GM12878 (cell line): ENCODE results near the gene APBB1IP. TPM values are rescaled to one million over a fixed set of nuclear protein-coding genes. Genes with fewer than 3 reads are reported as not detected.
A peak's percentile ranks its signal among the peaks of the same experiment; 100 is the strongest.

ENCODE experiments used
- ATAC-seq: fragments of 200-7000 bp; cut with Tn5 transposase; 3 replicates; pipeline ENCODE4 v1.9.1; 2020; ENCODE audit warnings: mild to moderate bottlenecking, moderate library complexity
- BruUV-seq: library from RNA; stranded (reverse); fragments of 400-500 nt; replicated peaks from 2 replicates; lab custom pipeline; 2021; lab: Mats Ljungman, UMichigan
- CTCF ChIA-PET: fragments of 300-600 bp; sonication (Branson Sonifier 250); formaldehyde crosslinking; extraction: SDS; loops from one replicate; lab custom pipeline; 2021; ENCODE audit warnings: inconsistent platforms; lab: Yijun Ruan, JAX
- POLR2A ChIA-PET: fragments of 350-600 bp; formaldehyde crosslinking; extraction: SDS; loops from one replicate; lab custom pipeline; 2021; ENCODE audit warnings: inconsistent platforms; lab: Charles Lee
- RAD21 ChIA-PET: fragments of 300-600 bp; sonication (Branson Sonifier 250); formaldehyde crosslinking; loops from one replicate; lab custom pipeline; 2023; ENCODE audit warnings: antibody characterized with exemption; ENCODE audit not compliant: unreplicated experiment; lab: Charles Lee
- SMC1A ChIA-PET: fragments of 300-600 bp; sonication (Branson Sonifier 250); formaldehyde crosslinking; loops from one replicate; lab custom pipeline; 2023; ENCODE audit not compliant: unreplicated experiment, uncharacterized antibody; lab: Charles Lee
- DNase-seq: peaks from one replicate; pipeline ENCODE4 v3.0.0-alpha.2; 2011; ENCODE audit warnings: low read depth, low spot score
- FAIRE-seq: peaks from 3 replicates; lab custom pipeline; 2011; peaks lifted over from hg19 to GRCh38; lab: Jason Lieb, UNC
- H2AFZ ChIP-seq: 2 replicates; pipeline ENCODE4 v1.6.0; 2011; ENCODE audit warnings: low read depth, low read length, control low read depth; ENCODE audit not compliant: control insufficient read depth
- H3K27ac ChIP-seq: 2 replicates; pipeline ENCODE4 v1.5.1; 2011; ENCODE audit warnings: control low read depth; ENCODE audit not compliant: control insufficient read depth, insufficient read depth
- H3K27me3 ChIP-seq, 2 experiments: replicated peaks in 1 of 2; 2 replicates each; pipeline versions ENCODE4 v1.6.0 to v1.6.1; 2011; ENCODE audit warnings: low read length in 1 of 2; ENCODE audit not compliant: control insufficient read depth in 2 of 2, insufficient read depth in 2 of 2
- H3K36me3 ChIP-seq, 2 experiments: 2 replicates each; pipeline ENCODE4 v1.5.1; 2011; ENCODE audit warnings: low read length in 1 of 2; ENCODE audit not compliant: control insufficient read depth in 2 of 2, insufficient read depth in 2 of 2
- H3K4me1 ChIP-seq: 2 replicates; pipeline ENCODE4 v1.6.1; 2011; ENCODE audit warnings: mild to moderate bottlenecking, low read length, moderate library complexity, mixed read lengths; ENCODE audit not compliant: control insufficient read depth, insufficient read depth
- H3K4me2 ChIP-seq: 2 replicates; pipeline ENCODE4 v1.6.0; 2011; ENCODE audit warnings: control low read depth; ENCODE audit not compliant: control insufficient read depth, insufficient read depth
- H3K4me3 ChIP-seq: fragments of 200-600 bp; sonication (generic); 2 replicates; pipeline ENCODE4 v1.5.1; 2016
- H3K79me2 ChIP-seq: 2 replicates; pipeline ENCODE4 v1.6.0; 2011; ENCODE audit warnings: low read length; ENCODE audit not compliant: control insufficient read depth, insufficient read depth
- H3K9ac ChIP-seq: 2 replicates; pipeline ENCODE4 v1.8.0; 2011; ENCODE audit warnings: low read length, control low read depth, mixed read lengths; ENCODE audit not compliant: control insufficient read depth, insufficient read depth
- H3K9me3 ChIP-seq: replicated peaks from 3 replicates; pipeline ENCODE4 v1.5.1; 2011; ENCODE audit warnings: mild to moderate bottlenecking, low read length; ENCODE audit not compliant: control insufficient read depth, insufficient read depth
- H4K20me1 ChIP-seq: 2 replicates; pipeline ENCODE4 v1.6.0; 2011; ENCODE audit not compliant: control insufficient read depth, insufficient read depth
- FOXK2 ChIP-seq: fragments of 450-650 bp; IDR thresholded peaks from 2 replicates; pipeline ENCODE4 v1.6.1; 2017; ENCODE audit warnings: mild to moderate bottlenecking, moderate library complexity
- RAD21 ChIP-seq: IDR thresholded peaks from 2 replicates; pipeline ENCODE4 v1.6.1; 2011; ENCODE audit warnings: mild to moderate bottlenecking, low read depth, low read length, moderate library complexity; ENCODE audit not compliant: insufficient read depth
- RAD51 ChIP-seq: fragments of 450-650 bp; IDR thresholded peaks from 2 replicates; pipeline ENCODE4 v1.6.1; 2016; ENCODE audit warnings: moderate library complexity, mild to moderate bottlenecking, inconsistent platforms
- TCF3 ChIP-seq: IDR thresholded peaks from 2 replicates; pipeline ENCODE4 v1.6.1; 2012; ENCODE audit warnings: low read depth, mild to moderate bottlenecking, low read length, borderline replicate concordance; ENCODE audit not compliant: insufficient read depth
- ZBED1 ChIP-seq: IDR thresholded peaks from 2 replicates; pipeline ENCODE4 v1.6.1; 2016; ENCODE audit warnings: borderline replicate concordance
- WGBS: methylation state at CpG from one replicate; pipeline ENCODE4 v1.1.6; 2016; ENCODE audit warnings: low lambda C conversion rate; ENCODE audit not compliant: insufficient replicate concordance, insufficient coverage; ENCODE audit errors: missing lambda C conversion rate; 5-methylcytosine and 5-hydroxymethylcytosine counted together
- in situ Hi-C: fragments of 300-500 bp; cut with MboI; formaldehyde crosslinking; loops from 9 replicates; pipeline ENCODE4 v1.14.3; 2018; ENCODE audit warnings: mixed read lengths
- intact Hi-C: fragments of 100-400 bp; cut with micrococcal nuclease; formaldehyde crosslinking; loops from one replicate; pipeline ENCODE4 v1.14.2; 2022; ENCODE audit not compliant: unreplicated experiment
- polyA plus RNA-seq, 11 experiments: library from polyadenylated mRNA; depleted of rRNA in 4 of 11; unstranded in 6 of 11; stranded (reverse) in 5 of 11; fragments of >200 nt; fragmentation: Nextera tagmentation in 4 of 11; fragmentation: Illumina TruSeq in 1 of 11; extraction: Ambion mirVana in 4 of 11; extraction: Trizol in 1 of 11; gene quantifications; 1 replicate in 1 of 11; 2 replicates in 10 of 11; pipeline versions ENCODE4 v1.2.1 to v1.2.3, GENCODE V29; 2011 to 2016; ENCODE audit warnings: inconsistent platforms in 2 of 11, missing spikeins in 2 of 11, low read depth in 1 of 11
- total RNA-seq, 4 experiments: library from RNA; depleted of rRNA in 3 of 4; stranded (reverse); fragments of >200 nt in 3 of 4; fragmentation: Illumina TruSeq in 1 of 4; extraction: Trizol in 1 of 4; gene quantifications; 2 replicates each; pipeline versions ENCODE4 v1.2.1 to v1.2.3, GENCODE V29; 2013 to 2021
- TF ChIP-seq, protein P1 (sequence below): fragments of 450-650 bp; IDR thresholded peaks from 2 replicates; pipeline ENCODE4 v1.6.1; 2017; ENCODE audit warnings: mild to moderate bottlenecking, moderate library complexity

The APBB1IP gene
- total and polyA plus RNA-seq, 10 of the 15 experiments (the other 5 are each of a cell fraction or from before 2014, with no cell fraction given), result 7.3 to 67.4 (median 19.9) TPM

DNA sequence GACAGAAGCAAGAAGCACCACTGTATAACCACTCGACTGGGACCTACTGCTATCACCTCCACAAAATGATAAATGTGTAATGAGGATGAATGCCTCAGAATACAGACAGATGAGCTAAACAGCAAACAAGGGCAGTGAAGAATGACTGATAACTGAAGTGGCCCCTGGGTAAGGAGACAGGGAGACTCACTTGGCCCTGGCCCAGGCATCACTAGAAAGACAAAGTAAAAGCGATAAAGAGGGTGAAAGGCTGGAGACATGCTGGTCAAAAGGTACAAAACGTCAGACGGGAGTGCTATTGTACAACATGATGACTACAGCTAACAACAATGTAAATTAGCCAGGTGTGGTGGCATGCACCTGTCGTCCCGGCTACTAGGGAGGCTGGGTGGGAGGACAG is 27.8 kb upstream of the APBB1IP start:
- Histone ChIP-seq H3K9ac (no peak overlapping the region), H3K36me3 (no peaks in the 10 kb centered on the region), H3K27ac (no peak overlapping the region), H3K4me1 (peaks cover 26% of the 10 kb centered on the region), H3K27me3 (no peaks in the 10 kb centered on the region), H3K79me2 (no peaks in the 10 kb centered on the region)
- RAD21 ChIA-PET, result interaction anchor here (1.1 to 3.2 kb wide), 5 partner anchors 13 to 146 kb away, joined by 4 to 17 read pairs (median 7); no protein-coding TSS in a partner anchor
- POLR2A ChIA-PET, result no interaction called here
- BruUV-seq, result no TSS peak
- CTCF ChIA-PET, result interaction anchor here (1.4 to 2.0 kb wide), 3 partner anchors 19 to 145 kb away, joined by 4 to 8 read pairs (median 7); no protein-coding TSS in a partner anchor
- no peak for FAIRE-seq
- TF ChIP-seq, protein P1, sequence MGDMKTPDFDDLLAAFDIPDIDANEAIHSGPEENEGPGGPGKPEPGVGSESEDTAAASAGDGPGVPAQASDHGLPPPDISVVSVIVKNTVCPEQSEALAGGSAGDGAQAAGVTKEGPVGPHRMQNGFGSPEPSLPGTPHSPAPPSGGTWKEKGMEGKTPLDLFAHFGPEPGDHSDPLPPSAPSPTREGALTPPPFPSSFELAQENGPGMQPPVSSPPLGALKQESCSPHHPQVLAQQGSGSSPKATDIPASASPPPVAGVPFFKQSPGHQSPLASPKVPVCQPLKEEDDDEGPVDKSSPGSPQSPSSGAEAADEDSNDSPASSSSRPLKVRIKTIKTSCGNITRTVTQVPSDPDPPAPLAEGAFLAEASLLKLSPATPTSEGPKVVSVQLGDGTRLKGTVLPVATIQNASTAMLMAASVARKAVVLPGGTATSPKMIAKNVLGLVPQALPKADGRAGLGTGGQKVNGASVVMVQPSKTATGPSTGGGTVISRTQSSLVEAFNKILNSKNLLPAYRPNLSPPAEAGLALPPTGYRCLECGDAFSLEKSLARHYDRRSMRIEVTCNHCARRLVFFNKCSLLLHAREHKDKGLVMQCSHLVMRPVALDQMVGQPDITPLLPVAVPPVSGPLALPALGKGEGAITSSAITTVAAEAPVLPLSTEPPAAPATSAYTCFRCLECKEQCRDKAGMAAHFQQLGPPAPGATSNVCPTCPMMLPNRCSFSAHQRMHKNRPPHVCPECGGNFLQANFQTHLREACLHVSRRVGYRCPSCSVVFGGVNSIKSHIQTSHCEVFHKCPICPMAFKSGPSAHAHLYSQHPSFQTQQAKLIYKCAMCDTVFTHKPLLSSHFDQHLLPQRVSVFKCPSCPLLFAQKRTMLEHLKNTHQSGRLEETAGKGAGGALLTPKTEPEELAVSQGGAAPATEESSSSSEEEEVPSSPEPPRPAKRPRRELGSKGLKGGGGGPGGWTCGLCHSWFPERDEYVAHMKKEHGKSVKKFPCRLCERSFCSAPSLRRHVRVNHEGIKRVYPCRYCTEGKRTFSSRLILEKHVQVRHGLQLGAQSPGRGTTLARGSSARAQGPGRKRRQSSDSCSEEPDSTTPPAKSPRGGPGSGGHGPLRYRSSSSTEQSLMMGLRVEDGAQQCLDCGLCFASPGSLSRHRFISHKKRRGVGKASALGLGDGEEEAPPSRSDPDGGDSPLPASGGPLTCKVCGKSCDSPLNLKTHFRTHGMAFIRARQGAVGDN, result no peak
- TF ChIP-seq FOXK2 (no peak), ZBED1 (no peak), TCF3 (no peak), RAD21 (no peak), RAD51 (no peak)
- TF ChIP-seq, all 136 proteins: peak for 0
- in situ Hi-C loops, result no loop called here
- DNase-seq (no peak), ATAC-seq (peak; percentile 13; the same call in 2 of the 3 replicates)
- Histone ChIP-seq H3K4me3 (no peak overlapping the region), H2AFZ (no peak overlapping the region), H3K4me2 (no peak overlapping the region), H3K9me3 (no peaks in the 10 kb centered on the region), H4K20me1 (no peaks in the 10 kb centered on the region)
- SMC1A ChIA-PET, result interaction anchor here (1.2 to 10.0 kb wide), 9 partner anchors 15 to 149 kb away, joined by 3 to 69 read pairs (median 4); no protein-coding TSS in a partner anchor
- 98% methylated on average over 6 of the region's 6 CpGs for WGBS
- intact Hi-C loops, result no loop called here
